Muscle layer of duodenum (tissue), 2 donors: ENCODE results near the gene STX18.

Experiments used
- H3K27ac ChIP-seq: one replicate; pipeline ENCODE4 v1.7.0; 2013; ENCODE audit warnings: mild to moderate bottlenecking, low read length
- H3K27me3 ChIP-seq: one replicate; pipeline ENCODE4 v1.7.0; 2013; ENCODE audit warnings: low read depth, mild to moderate bottlenecking, control low read depth, low read length
- H3K36me3 ChIP-seq, 2 donors: one replicate each; pipeline ENCODE4 v1.7.0; 2013; ENCODE audit warnings: low read length in 2 of 2, control low read depth in 1 of 2, mild to moderate bottlenecking in 1 of 2; ENCODE audit not compliant: insufficient read depth in 2 of 2, control insufficient read depth in 1 of 2
- H3K4me1 ChIP-seq, 2 donors: one replicate each; pipeline ENCODE4 v1.7.0; 2013; ENCODE audit warnings: low read length in 2 of 2, mild to moderate bottlenecking in 2 of 2, control low read depth in 1 of 2, moderate library complexity in 1 of 2; ENCODE audit not compliant: insufficient read depth in 2 of 2, control insufficient read depth in 1 of 2
- H3K4me3 ChIP-seq, 2 donors: one replicate each; pipeline ENCODE4 v1.7.0; 2013; ENCODE audit warnings: low read length in 2 of 2, low read depth in 1 of 2, mild to moderate bottlenecking in 1 of 2
- H3K9me3 ChIP-seq, 2 donors: one replicate each; pipeline ENCODE4 v1.7.0; 2013; ENCODE audit warnings: low read length in 2 of 2, control low read depth in 1 of 2, mild to moderate bottlenecking in 1 of 2; ENCODE audit not compliant: control insufficient read depth in 1 of 2
- donor health status: healthy.

The STX18 gene

GRCh38 chr4:4437798-4438470 lies 103.9 kb downstream of the STX18 start:
- H3K27ac ChIP-seq = no peak overlapping the region
- peaks cover 13 to 44% of the 10 kb centered on the region in 2 donors for H3K36me3 ChIP-seq
- H3K27me3 ChIP-seq = no peaks in the 10 kb centered on the region
- no peaks in the 10 kb centered on the region for H3K9me3 ChIP-seq
- no peaks in the 10 kb centered on the region for H3K4me1 ChIP-seq
- H3K4me3 ChIP-seq = no peak overlapping the region

DNA sequence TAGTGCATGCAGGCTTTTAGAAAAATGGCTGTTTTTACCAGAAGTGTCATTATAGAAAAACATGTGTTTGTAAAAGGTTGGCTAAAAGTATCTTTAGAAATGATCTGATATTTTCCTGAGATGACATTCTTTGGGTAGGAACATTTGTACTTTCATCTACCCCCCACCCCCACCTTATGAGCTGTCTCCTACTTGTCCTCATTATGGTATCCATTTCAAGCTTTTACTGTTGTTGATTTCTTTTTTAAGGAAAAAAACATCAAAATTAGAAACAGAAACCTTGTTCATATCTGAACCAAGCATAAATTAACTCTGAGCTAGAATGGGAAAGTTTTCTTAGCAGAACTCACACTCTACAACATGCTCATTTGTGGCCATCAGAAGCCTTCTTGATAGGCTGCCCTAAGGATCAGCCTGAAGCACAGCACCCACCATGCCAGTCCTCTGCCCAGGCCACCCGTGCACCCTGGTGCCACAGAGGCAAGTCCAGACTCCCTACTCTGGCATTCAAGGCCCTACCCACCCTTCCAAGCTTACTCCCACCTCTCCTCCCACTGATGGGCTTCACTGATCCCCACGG lies 105.5 kb downstream of the STX18 start:
- Histone ChIP-seq H3K9me3 (no peaks in the 10 kb centered on the region), H3K4me3 (no peak overlapping the region), H3K27me3 (no peaks in the 10 kb centered on the region), H3K36me3 (peaks cover 13 to 59% of the 10 kb centered on the region in 2 donors), H3K4me1 (no peaks in the 10 kb centered on the region), H3K27ac (no peak overlapping the region)

DNA sequence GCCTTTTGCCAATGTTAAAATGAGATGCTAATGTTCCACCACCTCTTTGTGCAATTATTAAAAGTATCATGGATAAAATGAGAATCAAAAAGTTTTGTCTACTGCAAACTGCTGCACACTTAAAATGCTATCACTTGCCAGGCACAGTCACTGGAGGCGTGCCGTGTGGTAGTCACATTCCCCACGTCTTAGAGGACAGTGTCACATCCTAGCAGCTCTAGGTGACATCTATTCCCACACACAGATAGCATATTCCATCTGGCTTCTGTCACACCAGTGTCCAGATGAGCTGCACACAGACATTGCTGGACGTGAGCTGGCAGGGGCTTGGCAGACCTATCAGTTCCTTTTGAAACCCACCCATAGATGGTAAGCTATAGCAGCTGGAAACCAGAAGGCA lies 107.9 kb downstream of the STX18 start:
- Histone ChIP-seq H3K4me3 (no peak overlapping the region), H3K4me1 (no peaks in the 10 kb centered on the region), H3K27ac (no peak overlapping the region), H3K36me3 (peaks cover 16 to 65% of the 10 kb centered on the region in 2 donors), H3K27me3 (no peaks in the 10 kb centered on the region), H3K9me3 (no peaks in the 10 kb centered on the region)

DNA sequence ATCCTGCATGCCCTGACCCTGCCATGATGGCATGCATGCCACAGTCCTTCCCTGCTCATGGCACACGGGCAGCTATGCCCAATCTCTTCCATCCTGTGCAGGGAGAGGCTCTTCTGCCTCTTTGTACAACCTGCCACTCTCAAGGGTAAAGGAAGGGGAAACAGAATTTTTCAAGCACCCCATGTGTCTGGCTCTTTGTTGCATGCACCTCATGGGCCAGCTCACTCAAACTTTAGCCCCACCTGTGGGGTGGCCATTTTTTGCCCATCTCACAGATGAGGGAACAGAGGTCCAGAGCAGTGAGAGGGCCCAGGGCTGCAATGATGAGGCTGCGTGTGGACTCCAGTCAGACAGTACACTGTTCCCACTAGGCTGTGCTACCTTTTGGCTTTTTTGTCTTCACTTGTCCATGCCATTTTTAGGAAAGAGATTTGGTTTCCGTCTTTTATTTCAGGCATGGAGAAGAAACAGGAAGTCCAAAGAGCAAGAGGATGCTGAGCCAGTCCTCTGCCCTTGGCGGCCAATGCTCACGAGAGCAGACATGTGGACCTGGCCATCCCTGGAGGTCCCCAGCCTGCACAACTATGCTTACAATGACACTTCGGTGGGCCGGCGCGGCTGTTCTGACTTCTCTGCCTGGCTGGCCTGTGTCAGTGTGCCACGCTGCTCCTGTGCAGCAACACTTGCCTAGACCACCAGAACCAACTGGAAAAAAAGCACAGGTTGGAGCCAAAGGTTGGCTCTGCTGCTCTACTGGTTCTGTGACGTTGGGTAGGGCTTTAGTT lies 109.3 kb downstream of the STX18 start:
- H3K27ac ChIP-seq = no peak overlapping the region
- no peaks in the 10 kb centered on the region for H3K27me3 ChIP-seq
- H3K4me1 ChIP-seq = no peaks in the 10 kb centered on the region
- no peaks in the 10 kb centered on the region for H3K9me3 ChIP-seq
- H3K4me3 ChIP-seq = no peak overlapping the region
- peaks cover 12 to 64% of the 10 kb centered on the region in 2 donors for H3K36me3 ChIP-seq

DNA sequence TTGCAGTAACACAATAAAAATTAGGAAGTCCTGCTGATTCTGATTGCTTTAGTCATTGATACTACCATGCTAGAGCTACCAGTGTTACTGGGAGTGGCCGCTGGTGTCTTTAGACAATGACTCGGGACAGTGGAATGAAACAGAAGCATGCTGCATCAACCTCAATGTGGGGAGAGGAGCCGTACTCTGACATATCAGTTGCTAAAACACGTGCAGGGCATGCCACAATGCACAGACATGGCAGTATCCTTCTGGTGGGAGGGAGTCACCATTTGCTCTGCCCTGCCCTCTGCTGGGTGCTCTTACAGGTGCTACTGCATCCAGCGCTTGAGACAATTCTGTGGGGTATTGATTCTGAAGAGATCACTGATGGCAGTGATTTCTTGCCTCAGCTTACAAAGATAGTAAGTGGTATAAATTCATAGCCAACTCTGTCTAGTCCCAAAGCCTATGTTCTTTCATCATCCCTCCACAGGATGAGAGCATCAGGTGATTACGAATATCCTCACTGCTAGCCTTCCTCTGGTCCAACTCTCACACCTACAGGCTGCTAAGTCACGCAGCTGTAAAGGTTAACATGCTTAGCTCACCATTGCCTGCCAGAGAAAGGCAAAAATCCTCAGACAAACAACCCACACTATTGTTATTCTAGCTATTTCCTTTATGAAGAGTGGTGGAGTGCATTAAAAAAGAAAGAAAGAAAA lies 111.2 kb downstream of the STX18 start:
- Histone ChIP-seq H3K4me3 (no peak overlapping the region), H3K4me1 (no peaks in the 10 kb centered on the region), H3K27ac (no peak overlapping the region), H3K36me3 (peaks cover 7 to 48% of the 10 kb centered on the region in 2 donors), H3K27me3 (no peaks in the 10 kb centered on the region), H3K9me3 (no peaks in the 10 kb centered on the region)

- Histone ChIP-seq H3K27ac (no peak overlapping the region), H3K4me3 (no peak overlapping the region), H3K36me3 (peaks cover 3 to 52% of the 10 kb centered on the region in 2 donors), H3K27me3 (no peaks in the 10 kb centered on the region), H3K9me3 (no peaks in the 10 kb centered on the region), H3K4me1 (no peaks in the 10 kb centered on the region)
Measured at GRCh38 chr4:4428966-4429875, 112.6 kb downstream of the STX18 start.

DNA sequence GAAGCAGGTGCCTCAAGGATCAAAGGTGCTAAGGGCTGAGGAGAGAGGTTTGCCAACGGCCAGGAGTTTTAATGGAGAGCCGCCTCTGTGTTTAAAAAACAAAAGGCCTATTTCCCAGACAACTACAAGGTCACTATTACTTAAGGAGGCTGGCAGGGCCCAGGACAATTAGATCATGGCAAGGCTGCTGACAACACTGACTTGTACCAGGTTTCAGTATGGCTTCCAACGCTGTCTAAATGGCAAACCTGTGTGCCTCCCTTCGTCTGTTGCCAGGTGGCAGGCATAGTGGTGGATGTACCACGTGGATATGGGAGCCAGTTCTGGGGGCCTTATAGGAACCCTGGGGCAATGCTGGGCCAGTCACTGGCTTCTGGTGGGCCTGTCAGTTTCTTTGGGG lies 114.0 kb downstream of the STX18 start:
- Histone ChIP-seq H3K36me3 (peaks cover 9 to 55% of the 10 kb centered on the region in 2 donors), H3K27me3 (no peaks in the 10 kb centered on the region), H3K4me1 (no peaks in the 10 kb centered on the region), H3K9me3 (no peaks in the 10 kb centered on the region), H3K4me3 (no peak overlapping the region), H3K27ac (no peak overlapping the region)

DNA sequence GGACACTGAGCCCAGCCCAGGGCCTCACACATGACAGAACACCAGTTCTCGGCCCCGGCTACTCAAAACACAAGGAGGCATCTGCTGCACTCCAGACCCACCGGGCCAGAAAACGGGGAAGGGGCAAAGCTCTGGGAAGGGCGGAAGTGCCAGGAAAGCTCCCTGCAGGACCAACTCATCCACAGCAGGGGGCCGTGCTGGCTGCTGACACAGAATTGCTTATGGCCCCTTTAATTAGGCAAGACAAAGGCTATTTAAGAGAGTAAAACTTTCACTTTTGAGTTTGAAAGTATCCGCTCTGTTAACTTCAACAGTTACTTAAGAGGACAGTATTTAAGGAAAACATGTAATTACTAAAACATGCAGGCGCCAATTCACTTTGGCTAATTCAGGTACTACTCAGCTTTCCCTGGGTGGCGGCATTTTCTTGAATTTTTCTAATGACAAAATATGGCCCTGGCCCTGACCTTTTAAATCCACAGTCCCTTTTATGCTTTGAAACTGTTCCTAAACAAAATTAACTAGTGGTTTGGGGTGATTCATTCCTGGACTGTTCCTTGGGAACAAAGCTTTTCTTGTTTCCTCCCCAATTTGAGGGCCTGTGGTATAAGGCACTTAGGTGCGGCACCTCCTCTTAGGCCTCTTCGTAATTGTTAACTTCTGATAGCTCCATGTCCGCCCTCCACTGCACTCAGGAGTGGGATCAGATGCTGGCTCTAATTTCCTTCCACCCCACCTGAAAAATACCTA lies 114.6 kb downstream of the STX18 start:
- Histone ChIP-seq H3K27me3 (no peaks in the 10 kb centered on the region), H3K27ac (no peak overlapping the region), H3K4me1 (no peaks in the 10 kb centered on the region), H3K36me3 (peaks cover 9 to 54% of the 10 kb centered on the region in 2 donors), H3K4me3 (no peak overlapping the region), H3K9me3 (no peaks in the 10 kb centered on the region)

- no peaks in the 10 kb centered on the region for H3K9me3 ChIP-seq
- H3K27ac ChIP-seq = no peak overlapping the region
- no peaks in the 10 kb centered on the region for H3K27me3 ChIP-seq
- peaks cover 12 to 53% of the 10 kb centered on the region in 2 donors for H3K36me3 ChIP-seq
- no peaks in the 10 kb centered on the region for H3K4me1 ChIP-seq
- H3K4me3 ChIP-seq = no peak overlapping the region
Measured at GRCh38 chr4:4426511-4427120, 115.2 kb downstream of the STX18 start.

- Histone ChIP-seq H3K27ac (no peak overlapping the region), H3K4me3 (no peak overlapping the region), H3K4me1 (no peaks in the 10 kb centered on the region), H3K9me3 (no peaks in the 10 kb centered on the region), H3K36me3 (peaks cover 19 to 60% of the 10 kb centered on the region in 2 donors), H3K27me3 (no peaks in the 10 kb centered on the region)
Measured at GRCh38 chr4:4425696-4426095, 116.2 kb downstream of the STX18 start.
